ENCODE results near the gene ADTRP. TPM values are rescaled to one million over a fixed set of nuclear protein-coding genes. Genes with fewer than 3 reads are reported as not detected.
A peak's percentile ranks its signal among the peaks of the same experiment; 100 is the strongest.
"Not testable (repeated sequence)": the region's sequence is repeated elsewhere in the genome, so short reads cannot be mapped to it uniquely, and the experiment has no call there.

The ADTRP gene
- total and polyA plus RNA-seq, 12 donors, result 0.20 to 1.1 (median 0.35) TPM; not detected in 5

DNA sequence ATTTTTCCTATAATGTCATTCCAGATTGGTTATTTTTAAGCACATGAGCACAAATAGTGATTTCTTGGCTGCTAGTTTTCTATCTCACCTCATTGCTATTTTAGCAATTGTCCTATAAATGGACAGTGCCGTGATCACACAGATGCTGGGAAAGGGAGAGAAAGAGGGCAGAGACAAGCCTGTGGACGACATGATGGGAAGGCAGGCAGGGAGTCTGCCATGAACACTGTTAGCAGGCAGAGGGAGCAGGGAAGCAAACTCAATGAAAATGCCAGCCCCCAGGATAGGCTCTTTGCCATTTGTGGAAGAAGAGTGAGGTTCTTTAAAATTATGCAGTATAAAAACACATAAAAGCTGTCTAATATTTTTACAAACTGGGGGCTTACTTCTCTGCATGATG lies 96.8 kb downstream of the ADTRP start:
- intact Hi-C loops (cut with DNase I), result no loop called here
- no peaks in the 10 kb centered on the region for H3K4me1 ChIP-seq (replicated peaks in 1 of 2)
- 52 to 66% (median 54%) methylated on average over 2 of the region's 2 CpGs for WGBS, 4 donors
- H3K4me3 ChIP-seq, result no peak overlapping the region
- TF ChIP-seq, protein P1, sequence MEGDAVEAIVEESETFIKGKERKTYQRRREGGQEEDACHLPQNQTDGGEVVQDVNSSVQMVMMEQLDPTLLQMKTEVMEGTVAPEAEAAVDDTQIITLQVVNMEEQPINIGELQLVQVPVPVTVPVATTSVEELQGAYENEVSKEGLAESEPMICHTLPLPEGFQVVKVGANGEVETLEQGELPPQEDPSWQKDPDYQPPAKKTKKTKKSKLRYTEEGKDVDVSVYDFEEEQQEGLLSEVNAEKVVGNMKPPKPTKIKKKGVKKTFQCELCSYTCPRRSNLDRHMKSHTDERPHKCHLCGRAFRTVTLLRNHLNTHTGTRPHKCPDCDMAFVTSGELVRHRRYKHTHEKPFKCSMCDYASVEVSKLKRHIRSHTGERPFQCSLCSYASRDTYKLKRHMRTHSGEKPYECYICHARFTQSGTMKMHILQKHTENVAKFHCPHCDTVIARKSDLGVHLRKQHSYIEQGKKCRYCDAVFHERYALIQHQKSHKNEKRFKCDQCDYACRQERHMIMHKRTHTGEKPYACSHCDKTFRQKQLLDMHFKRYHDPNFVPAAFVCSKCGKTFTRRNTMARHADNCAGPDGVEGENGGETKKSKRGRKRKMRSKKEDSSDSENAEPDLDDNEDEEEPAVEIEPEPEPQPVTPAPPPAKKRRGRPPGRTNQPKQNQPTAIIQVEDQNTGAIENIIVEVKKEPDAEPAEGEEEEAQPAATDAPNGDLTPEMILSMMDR (IDR thresholded peaks at IDR 0.05), result no peak
- TF ChIP-seq POLR2A (IDR thresholded peaks at IDR 0.05), result no peak
- no peaks in the 10 kb centered on the region for H3K9me3 ChIP-seq (replicated peaks in 1 of 3)
- DNase-seq, result no peak
- H3K27ac ChIP-seq, result no peak overlapping the region
- H3K36me3 ChIP-seq (replicated peaks in 1 of 2), result no peaks in the 10 kb centered on the region
- H3K27me3 ChIP-seq, result no peaks in the 10 kb centered on the region

DNA sequence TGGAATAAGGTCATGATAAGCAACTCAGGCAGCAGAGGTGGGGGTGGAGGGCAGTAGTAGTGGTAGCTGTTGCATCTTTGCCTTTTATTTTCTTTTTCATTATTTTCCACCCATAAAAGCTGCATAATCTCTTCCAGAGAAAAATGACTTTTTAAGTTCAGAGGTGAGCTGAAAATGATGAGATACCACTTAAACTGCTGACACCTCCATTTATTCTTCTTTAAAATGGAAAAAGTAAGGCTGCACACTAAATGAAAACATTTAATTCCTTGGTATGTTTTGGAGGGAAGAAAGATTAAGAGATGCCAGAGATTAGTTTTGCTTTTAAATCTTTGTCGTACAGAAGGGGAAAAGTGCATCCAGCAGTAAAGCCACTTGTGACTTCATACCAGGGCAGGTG lies 97.2 kb downstream of the ADTRP start:
- no peak for TF ChIP-seq POLR2A (IDR thresholded peaks at IDR 0.05)
- TF ChIP-seq, protein P1 (IDR thresholded peaks at IDR 0.05), result no peak
- Histone ChIP-seq H3K27me3 (no peaks in the 10 kb centered on the region), H3K9me3 (replicated peaks in 1 of 3) (no peaks in the 10 kb centered on the region), H3K36me3 (replicated peaks in 1 of 2) (no peaks in the 10 kb centered on the region), H3K27ac (no peak overlapping the region), H3K4me3 (no peak overlapping the region), H3K4me1 (replicated peaks in 1 of 2) (no peaks in the 10 kb centered on the region)
- 59 to 82% (median 63%) methylated on average over 1 of the region's 1 CpG for WGBS, 4 donors
- DNase-seq, result no peak
- intact Hi-C loops (cut with DNase I), result no loop called here

DNA sequence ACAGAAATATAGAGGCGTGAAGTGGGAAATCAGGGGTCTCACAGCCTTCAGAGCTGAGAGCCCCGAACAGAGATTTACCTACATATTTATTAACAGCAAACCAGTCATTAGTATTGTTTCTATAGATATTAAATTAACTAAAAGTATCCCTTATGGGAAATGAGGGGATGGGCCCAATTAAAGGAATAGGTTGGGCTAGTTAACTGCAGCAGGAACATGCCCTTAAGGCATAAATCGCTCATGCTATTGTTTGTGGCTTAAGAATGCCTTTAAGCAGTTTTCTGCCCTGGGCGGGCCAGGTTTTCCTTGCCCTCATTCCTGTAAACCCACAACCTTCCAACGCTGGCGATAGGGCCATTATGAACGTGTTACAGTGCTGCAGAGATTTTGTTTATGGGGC lies 98.1 kb downstream of the ADTRP start:
- intact Hi-C loops (cut with DNase I), result not testable (repeated sequence)
- WGBS, 4 donors, result 81 to 93% (median 88%) methylated on average over 7 of the region's 7 CpGs

DNA sequence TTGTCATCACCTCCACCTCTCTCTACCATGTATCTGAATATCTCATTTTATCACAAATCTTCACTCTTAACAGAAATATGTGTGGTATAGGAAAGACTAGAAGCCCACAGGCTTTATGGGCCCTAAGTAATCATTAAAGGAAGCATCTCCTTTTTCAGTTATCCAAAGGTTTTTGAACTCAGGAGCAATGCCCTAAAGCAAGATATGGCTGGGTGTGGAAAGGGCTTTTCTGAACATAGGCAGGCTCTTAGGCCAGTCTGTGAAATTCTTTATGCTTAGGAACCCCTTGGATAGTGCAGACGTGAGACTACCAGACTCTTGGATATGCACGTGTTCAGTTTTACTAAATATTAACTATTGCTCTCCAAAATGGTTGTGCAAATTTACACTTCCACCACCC lies 99.5 kb downstream of the ADTRP start:
- intact Hi-C loops (cut with DNase I), result no loop called here
- no peak for TF ChIP-seq POLR2A (IDR thresholded peaks at IDR 0.05)
- TF ChIP-seq, protein P1 (IDR thresholded peaks at IDR 0.05), result no peak
- Histone ChIP-seq H3K27me3 (no peaks in the 10 kb centered on the region), H3K9me3 (replicated peaks in 1 of 3) (no peaks in the 10 kb centered on the region), H3K27ac (no peak overlapping the region), H3K4me3 (no peak overlapping the region), H3K4me1 (replicated peaks in 1 of 2) (no peaks in the 10 kb centered on the region), H3K36me3 (replicated peaks in 1 of 2) (no peaks in the 10 kb centered on the region)
- WGBS, 4 donors, result 53 to 86% (median 72%) methylated on average over 2 of the region's 2 CpGs
- DNase-seq, result no peak

More for the DNA sequence above, 98.1 kb downstream of the ADTRP start:
- not testable (repeated sequence) for DNase-seq; H3K27ac ChIP-seq; H3K27me3 ChIP-seq; H3K4me1 ChIP-seq (replicated peaks in 1 of 2); H3K4me3 ChIP-seq; H3K9me3 ChIP-seq (replicated peaks in 1 of 3); H3K36me3 ChIP-seq (replicated peaks in 1 of 2)

DNA sequence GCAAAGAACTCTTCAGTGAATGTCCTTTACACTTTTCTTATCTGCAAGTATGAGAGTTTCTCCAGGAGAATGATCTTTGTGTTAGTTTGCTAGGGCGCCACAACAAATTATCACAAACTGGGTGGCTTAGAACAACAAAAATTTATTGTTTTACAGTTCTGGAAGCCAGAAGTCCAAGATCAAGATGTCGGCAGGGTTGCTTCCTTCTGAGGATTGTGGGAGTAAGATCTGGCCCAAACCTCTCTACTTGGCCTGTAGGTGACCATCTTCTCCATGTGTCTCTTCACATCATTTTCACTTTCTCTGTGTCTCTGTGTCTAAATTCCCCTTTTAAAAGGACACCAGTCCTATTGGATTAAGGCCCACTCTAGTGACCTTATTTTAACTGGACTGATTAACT lies 103.0 kb downstream of the ADTRP start:
- no peak for TF ChIP-seq POLR2A (IDR thresholded peaks at IDR 0.05)
- TF ChIP-seq, protein P1 (IDR thresholded peaks at IDR 0.05), result peak in 3 of 6 experiments; percentile 25 to 32 (median 31)
- Histone ChIP-seq H3K27me3 (no peaks in the 10 kb centered on the region), H3K36me3 (replicated peaks in 1 of 2) (no peaks in the 10 kb centered on the region), H3K9me3 (replicated peaks in 1 of 3) (no peaks in the 10 kb centered on the region), H3K4me3 (no peak overlapping the region), H3K27ac (no peak overlapping the region), H3K4me1 (replicated peaks in 1 of 2) (no peaks in the 10 kb centered on the region)
- intact Hi-C loops (cut with DNase I), result no loop called here
- DNase-seq, result peak in 1 of 7 donors; percentile 11
- WGBS, 4 donors, result 75 to 88% (median 81%) methylated on average over 2 of the region's 2 CpGs
